AG09309 (cell line): ENCODE measurements around the gene MSH2.

Experiments used
- DNase-seq: peaks from one replicate; pipeline ENCODE4 v3.0.0-alpha.2; 2010; ENCODE audit warnings: low read depth
- H3K4me3 ChIP-seq: 2 replicates; pipeline ENCODE4 v1.5.1; 2011; ENCODE audit warnings: mild to moderate bottlenecking, low read depth, low read length, moderate library complexity; ENCODE audit not compliant: control insufficient read depth
- TF ChIP-seq, protein P1 (sequence below): IDR thresholded peaks from 2 replicates; pipeline ENCODE4 v1.5.1; 2011; ENCODE audit warnings: mild to moderate bottlenecking, low read depth, low read length, inconsistent platforms; ENCODE audit not compliant: insufficient read depth, control insufficient read depth; ENCODE audit errors: missing control alignments

MSH2 gene

DNA sequence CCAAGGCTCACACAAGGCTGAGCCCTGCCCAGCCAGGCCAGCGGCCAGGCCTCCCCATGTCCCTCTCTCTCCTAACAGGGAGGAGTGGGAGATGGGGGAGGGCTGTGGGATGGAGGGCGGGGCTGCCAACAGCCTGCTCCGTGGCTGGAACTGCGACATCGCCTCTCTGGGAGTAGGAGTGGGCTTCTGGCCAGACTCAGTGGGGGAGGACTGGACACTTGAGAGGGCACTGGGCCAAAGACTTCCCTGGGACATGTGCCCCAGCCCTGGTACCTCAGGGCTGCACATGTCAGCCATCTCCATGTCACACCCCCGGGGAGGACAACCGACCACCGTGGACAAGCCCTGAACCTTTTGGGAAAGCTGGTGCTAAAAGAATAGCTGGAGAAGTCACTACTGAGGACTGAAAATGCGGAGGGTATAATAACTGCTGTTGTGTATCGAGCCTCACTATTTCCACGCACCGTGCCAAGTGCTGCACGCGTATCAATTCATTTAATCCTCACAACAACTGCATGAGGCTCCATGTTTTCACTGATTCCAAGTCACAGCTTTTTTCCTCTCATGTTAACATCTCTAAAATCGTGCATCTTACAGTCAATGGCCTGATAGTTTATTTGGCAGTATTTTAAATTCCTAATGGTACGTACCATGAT lies 127.3 kb downstream of the MSH2 start:
- TF ChIP-seq, protein P1, sequence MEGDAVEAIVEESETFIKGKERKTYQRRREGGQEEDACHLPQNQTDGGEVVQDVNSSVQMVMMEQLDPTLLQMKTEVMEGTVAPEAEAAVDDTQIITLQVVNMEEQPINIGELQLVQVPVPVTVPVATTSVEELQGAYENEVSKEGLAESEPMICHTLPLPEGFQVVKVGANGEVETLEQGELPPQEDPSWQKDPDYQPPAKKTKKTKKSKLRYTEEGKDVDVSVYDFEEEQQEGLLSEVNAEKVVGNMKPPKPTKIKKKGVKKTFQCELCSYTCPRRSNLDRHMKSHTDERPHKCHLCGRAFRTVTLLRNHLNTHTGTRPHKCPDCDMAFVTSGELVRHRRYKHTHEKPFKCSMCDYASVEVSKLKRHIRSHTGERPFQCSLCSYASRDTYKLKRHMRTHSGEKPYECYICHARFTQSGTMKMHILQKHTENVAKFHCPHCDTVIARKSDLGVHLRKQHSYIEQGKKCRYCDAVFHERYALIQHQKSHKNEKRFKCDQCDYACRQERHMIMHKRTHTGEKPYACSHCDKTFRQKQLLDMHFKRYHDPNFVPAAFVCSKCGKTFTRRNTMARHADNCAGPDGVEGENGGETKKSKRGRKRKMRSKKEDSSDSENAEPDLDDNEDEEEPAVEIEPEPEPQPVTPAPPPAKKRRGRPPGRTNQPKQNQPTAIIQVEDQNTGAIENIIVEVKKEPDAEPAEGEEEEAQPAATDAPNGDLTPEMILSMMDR: no peak
- H3K4me3 ChIP-seq: no peak overlapping the region
- DNase-seq: no peak

GRCh38 chr2:47531378-47532042 lies 128.6 kb downstream of the MSH2 start:
- TF ChIP-seq, protein P1: no peak
- H3K4me3 ChIP-seq: no peak overlapping the region
- no peak for DNase-seq
